Right lobe of liver (tissue), 6 donors: Measurements from ENCODE around the gene NKX2-2. TPM values are rescaled to one million over a fixed set of nuclear protein-coding genes. Genes with fewer than 3 reads are reported as not detected.

Source experiments
- ATAC-seq, 4 donors: fragments of 200-7000 bp; cut with Tn5 transposase; one replicate each; pipeline ENCODE4 v1.9.1; 2020; ENCODE audit warnings: mild to moderate bottlenecking in 4 of 4, moderate library complexity in 4 of 4
- DNase-seq, 3 donors: peaks; one replicate each; pipeline ENCODE4 v3.0.0-alpha.2; 2020
- H3K27ac ChIP-seq, 3 donors: fragments of 200-600 bp; one replicate each; pipeline ENCODE4 v1.8.0; 2022
- H3K27me3 ChIP-seq, 2 donors: fragments of 200-600 bp; one replicate each; pipeline ENCODE4 v1.8.0; 2022
- H3K36me3 ChIP-seq, 4 donors: fragments of 200-600 bp; sonication (generic) in 1 of 4; one replicate each; pipeline versions ENCODE4 v1.5.1 to v1.8.0; 2017 to 2022; ENCODE audit warnings: control low read depth in 1 of 4
- H3K4me1 ChIP-seq, 4 donors: fragments of 200-600 bp; sonication (generic) in 1 of 4; one replicate each; pipeline versions ENCODE4 v1.5.1 to v1.8.0; 2017 to 2022; ENCODE audit warnings: control low read depth in 1 of 4
- H3K4me3 ChIP-seq, 3 donors: fragments of 200-600 bp; one replicate each; pipeline ENCODE4 v1.8.0; 2022
- H3K9me3 ChIP-seq, 4 donors: fragments of 200-600 bp; sonication (generic) in 1 of 4; one replicate each; pipeline versions ENCODE4 v1.5.1 to v1.8.0; 2017 to 2022; ENCODE audit warnings: control low read depth in 1 of 4
- CTCF ChIP-seq, 4 donors: fragments of 200-600 bp in 3 of 4; fragments of 450-650 bp in 1 of 4; IDR thresholded peaks; one replicate each; pipeline versions ENCODE4 v1.5.1 to v1.8.0; 2016 to 2022; ENCODE audit warnings: antibody characterized with exemption in 4 of 4, mild to moderate bottlenecking in 2 of 4
- POLR2A ChIP-seq: fragments of 450-650 bp; IDR thresholded peaks from one replicate; pipeline ENCODE4 v1.6.1; 2017; ENCODE audit warnings: antibody characterized with exemption, mild to moderate bottlenecking
- WGBS: methylation state at CpG from one replicate; pipeline ENCODE4 v1.1.6; 2018; ENCODE audit warnings: low coverage, low lambda C conversion rate; ENCODE audit not compliant: insufficient coverage; ENCODE audit errors: missing lambda C conversion rate; 5-methylcytosine and 5-hydroxymethylcytosine counted together
- intact Hi-C, 2 donors: fragments of 100-400 bp; cut with DNase I; formaldehyde crosslinking; loops; one replicate each; pipeline versions ENCODE4 v1.11.2 to v1.14.1; 2022
- total RNA-seq, 6 experiments: library from RNA; depleted of rRNA in 2 of 6; stranded (reverse); fragments of >200 nt in 2 of 6; fragmentation: NEBNext Ultra II Directional in 3 of 6; extraction: Animal tissue kit (Norgen Biotek cat#: 25700) in 3 of 6; gene quantifications; one replicate each; pipeline versions ENCODE4 v1.1.0 to v1.2.4, GENCODE V29; 2016 to 2023
- donor health status: DM: no; HTN: yes; CAD: no.
- donor health status: DM: no; HTN: no; CAD: no.
- donor health status: DM: no; HTN: no; CAD: no.
- donor health status: DM: no; HTN: yes; CAD: no.
- donor health status: DM: no; HTN: yes; CAD: no.

NKX2-2 gene
- total RNA-seq, 6 experiments from 2014 or later: not detected

- no peak overlapping the region for H3K4me3 ChIP-seq
- no peaks in the 10 kb centered on the region for H3K36me3 ChIP-seq
- H3K27me3 ChIP-seq: no peaks in the 10 kb centered on the region
- intact Hi-C loops: loop anchor here in 1 of 2 donors (5.0 kb wide), 1 partner anchor 38 kb away; no protein-coding TSS in a partner anchor
- peak; percentile 33 to 60 (median 48) for ATAC-seq
- WGBS: 17% methylated on average over 1 of the region's 2 CpGs
- no peak for DNase-seq
- H3K27ac ChIP-seq: no peak overlapping the region
- no peak for TF ChIP-seq POLR2A
- TF ChIP-seq CTCF (IDR thresholded peaks at IDR 0.05): no peak
- peaks cover 0 to 7% (median 4%) of the 10 kb centered on the region in 4 donors for H3K4me1 ChIP-seq
- H3K9me3 ChIP-seq: no peaks in the 10 kb centered on the region
These were observed 20.6 kb upstream of the NKX2-2 start for GRCh38 chr20:21534453-21534852.

DNA sequence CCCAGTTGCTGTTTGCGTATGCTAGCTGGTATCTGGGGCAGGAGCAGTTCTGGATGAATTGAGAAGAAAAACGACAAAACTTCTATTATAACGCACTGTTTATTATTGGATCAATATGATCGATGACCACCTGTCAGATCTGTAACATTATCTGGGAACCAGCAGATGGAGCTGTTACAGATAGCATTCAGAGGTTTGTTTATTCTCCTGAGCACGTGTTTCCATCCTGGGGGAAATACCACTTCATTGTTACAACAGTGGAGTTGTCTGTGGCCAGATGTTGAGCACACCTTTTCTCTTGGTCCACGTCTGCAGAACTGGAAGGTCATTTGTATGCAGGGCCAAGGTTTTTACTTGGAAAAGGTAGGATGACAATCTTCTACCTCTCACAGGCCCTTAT is 16.0 kb upstream of the NKX2-2 start:
- TF ChIP-seq CTCF (IDR thresholded peaks at IDR 0.05) (peak; percentile 54 to 75 (median 72)), POLR2A (no peak)
- intact Hi-C loops: loop anchor here in 1 of 2 donors (5.0 kb wide), 1 partner anchor 42 kb away; no protein-coding TSS in a partner anchor
- H3K27me3 ChIP-seq: no peaks in the 10 kb centered on the region
- WGBS: 13% methylated on average over 6 of the region's 6 CpGs
- peaks cover 0 to 9% (median 4%) of the 10 kb centered on the region in 4 donors for H3K4me1 ChIP-seq
- no peak overlapping the region for H3K27ac ChIP-seq
- no peaks in the 10 kb centered on the region for H3K9me3 ChIP-seq
- H3K4me3 ChIP-seq: no peak overlapping the region
- no peak for DNase-seq
- peak; percentile 89 to 96 (median 91) for ATAC-seq
- no peaks in the 10 kb centered on the region for H3K36me3 ChIP-seq

- ATAC-seq (no peak), DNase-seq (no peak)
- intact Hi-C loops: no loop called here
- no peaks in the 10 kb centered on the region for H3K36me3 ChIP-seq
- H3K4me1 ChIP-seq: peaks cover 0 to 9% (median 4%) of the 10 kb centered on the region in 4 donors
- no peaks in the 10 kb centered on the region for H3K9me3 ChIP-seq
- WGBS: 80% methylated on average over 5 of the region's 5 CpGs
- TF ChIP-seq POLR2A (no peak), CTCF (IDR thresholded peaks at IDR 0.05) (no peak)
- H3K27ac ChIP-seq: no peak overlapping the region
- no peaks in the 10 kb centered on the region for H3K27me3 ChIP-seq
- no peak overlapping the region for H3K4me3 ChIP-seq
These were observed 15.0 kb upstream of the NKX2-2 start for GRCh38 chr20:21528870-21529269.

DNA sequence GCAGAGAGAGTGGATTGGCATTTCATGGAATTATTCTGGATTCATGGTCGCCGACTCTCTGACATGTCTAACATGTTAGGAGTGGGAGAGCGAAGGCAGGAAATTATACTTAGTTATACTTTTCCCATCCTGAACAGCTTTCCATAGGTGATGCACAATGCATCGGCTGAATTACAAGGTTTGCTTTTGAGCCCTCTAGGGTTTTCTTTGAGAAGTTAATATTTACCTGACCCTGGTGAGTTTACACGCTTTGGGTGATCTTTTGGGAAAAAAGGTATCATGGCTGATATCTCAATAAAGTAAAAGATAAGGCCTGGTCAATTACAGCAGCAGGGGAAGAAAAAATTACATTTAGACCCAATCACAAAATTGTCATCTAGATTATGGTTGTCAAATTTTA is 14.0 kb upstream of the NKX2-2 start:
- Histone ChIP-seq H3K4me3 (no peak overlapping the region), H3K27me3 (peaks cover 0 to 4% of the 10 kb centered on the region in 2 donors)
- WGBS: 67% methylated on average over 5 of the region's 5 CpGs

More for the DNA sequence above, 14.0 kb upstream of the NKX2-2 start:
- no peak for DNase-seq
- no peak overlapping the region for H3K27ac ChIP-seq
- H3K9me3 ChIP-seq: no peaks in the 10 kb centered on the region
- ATAC-seq: no peak
- TF ChIP-seq CTCF (IDR thresholded peaks at IDR 0.05): no peak
- TF ChIP-seq POLR2A: no peak
- intact Hi-C loops: no loop called here
- peaks cover 0 to 11% (median 4%) of the 10 kb centered on the region in 4 donors for H3K4me1 ChIP-seq
- no peaks in the 10 kb centered on the region for H3K36me3 ChIP-seq
